A673 (cell line): ENCODE measurements around the gene PNLIP.

ENCODE experiments used
- CTCF ChIP-seq: fragments of 300-800, 200-600 bp; sonication (generic); conservative IDR thresholded peaks from 2 replicates; pipeline ENCODE4 v1.5.1; 2017; ENCODE audit warnings: low read depth, mild to moderate bottlenecking, antibody characterized with exemption, low read length, moderate library complexity, mixed read lengths
- EZH2 ChIP-seq: fragments of 200-600 bp; sonication (generic); IDR thresholded peaks from 2 replicates; pipeline ENCODE4 v1.6.1; 2017; ENCODE audit warnings: borderline replicate concordance, low read depth, mild to moderate bottlenecking, mixed read lengths, antibody characterized with exemption, low read length; ENCODE audit not compliant: poor library complexity, severe bottlenecking

GRCh38 chr10:116524736-116525135 is 21.0 kb upstream of the PNLIP start:
- TF ChIP-seq CTCF (no peak), EZH2 (no peak)
